Astrocyte (in vitro differentiated cells and primary cell): ENCODE measurements around the gene GTSE1.

ENCODE experiments used
- EZH2 ChIP-seq: IDR thresholded peaks from 2 replicates; pipeline ENCODE4 v1.6.1; 2012; ENCODE audit warnings: mild to moderate bottlenecking, low read length, inconsistent platforms; ENCODE audit not compliant: insufficient read depth
- TF ChIP-seq, protein P1 (sequence below): IDR thresholded peaks from 2 replicates; pipeline ENCODE4 v1.5.1; 2011; ENCODE audit warnings: low read depth, mild to moderate bottlenecking, inconsistent platforms, low read length, moderate library complexity; ENCODE audit not compliant: insufficient read depth

DNA sequence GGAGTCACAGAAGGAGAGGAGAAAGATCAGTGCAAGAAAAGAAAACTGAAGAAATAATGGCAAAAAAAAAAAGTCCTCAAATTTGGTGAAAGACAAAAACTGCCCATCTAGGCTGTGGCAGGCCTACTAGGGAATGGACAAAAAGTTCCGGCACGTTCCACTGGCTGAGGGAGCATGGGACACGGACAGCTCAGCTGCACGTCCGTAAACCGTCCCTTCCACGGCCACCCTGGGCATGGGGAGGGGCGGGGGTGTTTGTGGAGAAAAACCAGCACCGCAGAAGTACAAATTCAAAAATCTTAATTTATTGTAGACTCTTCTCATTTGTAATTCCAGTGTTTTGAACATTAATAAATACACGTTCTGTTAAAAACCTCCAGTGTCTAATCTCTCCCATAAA is 64.2 kb downstream of the GTSE1 start:
- TF ChIP-seq, protein P1, sequence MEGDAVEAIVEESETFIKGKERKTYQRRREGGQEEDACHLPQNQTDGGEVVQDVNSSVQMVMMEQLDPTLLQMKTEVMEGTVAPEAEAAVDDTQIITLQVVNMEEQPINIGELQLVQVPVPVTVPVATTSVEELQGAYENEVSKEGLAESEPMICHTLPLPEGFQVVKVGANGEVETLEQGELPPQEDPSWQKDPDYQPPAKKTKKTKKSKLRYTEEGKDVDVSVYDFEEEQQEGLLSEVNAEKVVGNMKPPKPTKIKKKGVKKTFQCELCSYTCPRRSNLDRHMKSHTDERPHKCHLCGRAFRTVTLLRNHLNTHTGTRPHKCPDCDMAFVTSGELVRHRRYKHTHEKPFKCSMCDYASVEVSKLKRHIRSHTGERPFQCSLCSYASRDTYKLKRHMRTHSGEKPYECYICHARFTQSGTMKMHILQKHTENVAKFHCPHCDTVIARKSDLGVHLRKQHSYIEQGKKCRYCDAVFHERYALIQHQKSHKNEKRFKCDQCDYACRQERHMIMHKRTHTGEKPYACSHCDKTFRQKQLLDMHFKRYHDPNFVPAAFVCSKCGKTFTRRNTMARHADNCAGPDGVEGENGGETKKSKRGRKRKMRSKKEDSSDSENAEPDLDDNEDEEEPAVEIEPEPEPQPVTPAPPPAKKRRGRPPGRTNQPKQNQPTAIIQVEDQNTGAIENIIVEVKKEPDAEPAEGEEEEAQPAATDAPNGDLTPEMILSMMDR, result no peak
- TF ChIP-seq EZH2, result no peak
